Smooth muscle cell (in vitro differentiated cells): Measurements from ENCODE around the gene PAFAH2. TPM values are rescaled to one million over a fixed set of nuclear protein-coding genes. Genes with fewer than 3 reads are reported as not detected.
"Not testable (repeated sequence)": the region's sequence is repeated elsewhere in the genome, so short reads cannot be mapped to it uniquely, and the experiment has no call there.

Source experiments
- DNase-seq: peaks from one replicate; lab custom pipeline; 2025; ENCODE audit not compliant: unreplicated experiment; lab: John Stamatoyannopoulos, UW
- H2AFZ ChIP-seq: fragments of 200-600 bp; sonication (generic); 2 replicates; pipeline ENCODE4 v1.6.0; 2016; ENCODE audit warnings: antibody characterized with exemption, low read depth, mild to moderate bottlenecking
- H3F3A ChIP-seq: fragments of 200-600 bp; sonication (generic); 2 replicates; pipeline ENCODE4 v1.6.0; 2017; ENCODE audit warnings: antibody characterized with exemption, low read depth
- H3K27ac ChIP-seq: fragments of 200-600 bp; sonication (generic); 2 replicates; pipeline ENCODE4 v1.5.1; 2016; ENCODE audit warnings: low read depth, mild to moderate bottlenecking
- H3K27me3 ChIP-seq: fragments of 200-600 bp; sonication (generic); 2 replicates; pipeline ENCODE4 v1.6.1; 2016; ENCODE audit warnings: low read depth, mild to moderate bottlenecking
- H3K36me3 ChIP-seq: fragments of 200-600 bp; sonication (generic); 2 replicates; pipeline ENCODE4 v1.5.1; 2016; ENCODE audit warnings: low read depth
- H3K4me1 ChIP-seq: fragments of 200-600 bp; sonication (generic); 2 replicates; pipeline ENCODE4 v1.5.1; 2016; ENCODE audit warnings: low read depth
- H3K4me2 ChIP-seq: fragments of 200-600 bp; sonication (generic); 2 replicates; pipeline ENCODE4 v1.6.0; 2016; ENCODE audit warnings: mild to moderate bottlenecking
- H3K4me3 ChIP-seq: fragments of 200-600 bp; sonication (generic); 2 replicates; pipeline ENCODE4 v1.5.1; 2016; ENCODE audit warnings: mild to moderate bottlenecking
- H3K79me2 ChIP-seq: fragments of 200-600 bp; sonication (generic); 2 replicates; pipeline ENCODE4 v1.6.0; 2016; ENCODE audit warnings: low read depth, mild to moderate bottlenecking
- H3K9ac ChIP-seq: fragments of 200-600 bp; sonication (generic); 2 replicates; pipeline ENCODE4 v1.6.0; 2016; ENCODE audit warnings: low read depth
- H3K9me3 ChIP-seq: fragments of 200-600 bp; sonication (generic); replicated peaks from 2 replicates; pipeline ENCODE4 v1.5.1; 2016; ENCODE audit warnings: low read depth
- H4K20me1 ChIP-seq: fragments of 200-600 bp; sonication (generic); 2 replicates; pipeline ENCODE4 v1.6.0; 2016; ENCODE audit warnings: low read depth
- CTCF ChIP-seq: fragments of 200-600 bp; sonication (generic); IDR thresholded peaks from 2 replicates; pipeline ENCODE4 v1.5.1; 2017; ENCODE audit warnings: borderline replicate concordance, mild to moderate bottlenecking, antibody characterized with exemption; ENCODE audit not compliant: insufficient read depth, poor library complexity, severe bottlenecking
- WGBS: methylation state at CpG from one replicate; pipeline ENCODE4 v1.1.7; 2016; ENCODE audit warnings: low lambda C conversion rate; 5-methylcytosine and 5-hydroxymethylcytosine counted together
- polyA plus RNA-seq: library from polyadenylated mRNA; unstranded; fragments of >200 nt; fragmentation: Nextera tagmentation; extraction: Ambion mirVana; gene quantifications from 2 replicates; pipeline ENCODE4 v1.2.1, GENCODE V29; 2016
- total RNA-seq: library from RNA; depleted of rRNA; stranded (reverse); fragments of >200 nt; gene quantifications from 2 replicates; pipeline ENCODE4 v1.2.3, GENCODE V29; 2014

The PAFAH2 gene
- total and polyA plus RNA-seq, 2 experiments from 2014 or later = 9.4 to 9.6 TPM

DNA sequence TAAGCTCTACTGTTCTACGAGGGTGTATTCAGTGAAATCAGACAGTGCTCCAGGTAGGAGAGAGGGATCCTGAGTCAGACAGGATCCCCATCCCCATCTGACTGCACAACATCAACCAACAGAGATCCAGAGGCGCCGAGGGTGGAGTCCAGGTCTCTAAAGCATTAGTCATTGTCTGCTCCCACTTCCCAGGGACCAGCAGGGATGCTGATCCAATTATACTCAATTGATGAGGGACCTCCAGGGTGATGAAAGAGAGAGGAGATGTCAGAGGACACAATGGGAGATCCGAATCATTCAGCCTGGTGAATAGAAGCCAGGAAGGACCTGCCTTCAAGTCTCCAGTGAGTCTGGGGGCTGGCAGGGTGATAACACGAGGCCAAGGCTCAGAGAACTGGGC lies 52.1 kb downstream of the PAFAH2 start:
- Histone ChIP-seq H3K4me2 (no peak overlapping the region), H3K79me2 (no peaks in the 10 kb centered on the region), H3F3A (no peaks in the 10 kb centered on the region), H3K27ac (no peak overlapping the region), H3K27me3 (no peaks in the 10 kb centered on the region), H3K4me1 (no peaks in the 10 kb centered on the region), H2AFZ (no peak overlapping the region), H3K9me3 (no peaks in the 10 kb centered on the region), H4K20me1 (no peaks in the 10 kb centered on the region), H3K36me3 (no peaks in the 10 kb centered on the region), H3K9ac (no peak overlapping the region), H3K4me3 (no peak overlapping the region)
- 82% methylated on average over 5 of the region's 5 CpGs for WGBS
- DNase-seq = no peak
- no peak for TF ChIP-seq CTCF

GRCh38 chr1:25944986-25945385 lies 52.9 kb downstream of the PAFAH2 start:
- 93% methylated on average over 3 of the region's 3 CpGs for WGBS
- Histone ChIP-seq H3K27me3 (no peaks in the 10 kb centered on the region), H2AFZ (no peak overlapping the region), H3F3A (no peaks in the 10 kb centered on the region), H3K9ac (no peak overlapping the region), H3K9me3 (no peaks in the 10 kb centered on the region), H3K4me2 (no peak overlapping the region), H3K4me1 (no peaks in the 10 kb centered on the region), H3K4me3 (no peak overlapping the region), H4K20me1 (no peaks in the 10 kb centered on the region), H3K79me2 (no peaks in the 10 kb centered on the region), H3K27ac (no peak overlapping the region), H3K36me3 (no peaks in the 10 kb centered on the region)
- TF ChIP-seq CTCF = no peak
- DNase-seq = no peak

GRCh38 chr1:25943511-25943910 lies 54.4 kb downstream of the PAFAH2 start:
- not testable (repeated sequence) for H3K9me3 ChIP-seq, H3F3A ChIP-seq, H3K4me1 ChIP-seq, H3K4me3 ChIP-seq, DNase-seq, H2AFZ ChIP-seq, H3K27ac ChIP-seq, H3K27me3 ChIP-seq, H3K4me2 ChIP-seq, H3K79me2 ChIP-seq, H3K36me3 ChIP-seq, H3K9ac ChIP-seq, H4K20me1 ChIP-seq
- 87% methylated on average over 5 of the region's 5 CpGs for WGBS

DNA sequence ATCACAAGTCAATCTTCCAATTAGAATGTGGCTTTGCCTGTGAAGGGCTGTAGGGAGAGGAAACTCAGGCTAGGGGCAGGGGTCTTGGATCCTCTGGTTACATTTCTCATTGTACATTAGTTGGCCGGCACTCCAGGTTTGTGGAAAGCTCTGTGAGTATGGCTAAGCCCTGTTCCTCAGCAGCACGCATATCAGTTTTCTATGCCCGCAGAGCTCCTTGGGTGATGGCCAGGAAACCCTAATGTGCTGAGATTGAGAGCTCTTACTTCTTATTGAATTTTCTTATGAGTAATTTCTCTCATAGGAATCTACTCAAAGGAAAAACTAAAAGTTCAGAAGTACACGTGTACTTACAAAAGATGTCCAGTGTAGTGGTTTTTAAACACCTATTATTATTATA lies 60.9 kb downstream of the PAFAH2 start:
- Histone ChIP-seq H3K4me3 (no peak overlapping the region), H3K4me2 (no peak overlapping the region), H3K4me1 (no peaks in the 10 kb centered on the region), H3F3A (no peaks in the 10 kb centered on the region), H3K9me3 (no peaks in the 10 kb centered on the region), H4K20me1 (no peaks in the 10 kb centered on the region), H3K27ac (no peak overlapping the region), H2AFZ (no peak overlapping the region), H3K36me3 (no peaks in the 10 kb centered on the region), H3K27me3 (no peaks in the 10 kb centered on the region), H3K79me2 (no peaks in the 10 kb centered on the region), H3K9ac (no peak overlapping the region)
- DNase-seq = no peak
- no peak for TF ChIP-seq CTCF
- WGBS = 94% methylated on average over 4 of the region's 4 CpGs
